Stimulated activated CD8-positive, alpha-beta memory T cell treated with anti-CD3 and anti-CD28 coated beads, Interleukin-4, amount 100 ng/mL, for 4 hours (primary cell): ENCODE measurements around the gene GOLGA1.
A peak's percentile ranks its signal among the peaks of the same experiment; 100 is the strongest.
"Not testable (repeated sequence)": the region's sequence is repeated elsewhere in the genome, so short reads cannot be mapped to it uniquely, and the experiment has no call there.

Source experiments
- DNase-seq, 2 donors: peaks; one replicate each; pipeline ENCODE4 v3.0.0-alpha.2; 2020; ENCODE audit warnings: low read depth in 2 of 2, low spot score in 1 of 2

Gene GOLGA1

DNA sequence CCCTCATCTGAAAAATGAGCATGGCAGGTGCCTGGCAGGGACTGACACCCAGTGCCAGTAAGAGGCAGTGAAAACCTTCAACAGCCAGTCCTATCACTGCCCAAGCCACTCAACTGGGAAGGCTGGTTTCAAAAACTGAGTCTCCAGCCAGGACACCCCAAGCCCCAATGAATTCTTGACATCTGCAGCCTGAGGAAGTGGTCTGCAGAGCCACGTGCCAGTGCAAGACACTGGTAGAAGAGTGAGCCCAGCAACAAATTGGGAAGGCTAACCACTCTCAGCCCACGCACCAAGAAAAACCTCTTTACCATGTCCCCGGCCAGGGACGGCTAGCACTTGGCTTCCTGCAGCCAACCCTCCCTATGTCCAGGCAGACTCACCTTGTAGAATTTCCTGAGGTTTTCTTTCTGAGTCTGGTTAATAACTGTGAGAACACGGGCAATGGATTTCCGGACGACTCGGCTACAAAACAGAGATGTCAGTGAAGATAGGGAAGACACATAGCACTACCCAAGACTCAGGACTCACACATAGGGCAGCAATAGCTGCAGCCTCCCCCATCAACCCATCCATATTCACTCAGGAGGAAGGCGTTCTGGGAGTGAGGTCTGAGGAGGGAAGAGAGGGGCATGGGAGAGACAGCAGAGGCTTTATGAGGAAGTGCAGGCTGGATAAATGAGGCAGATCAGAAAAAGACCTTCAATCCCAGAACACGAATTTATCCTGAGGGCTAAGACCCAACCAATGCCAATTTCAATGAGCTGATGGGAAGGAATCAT lies 80.9 kb downstream of the GOLGA1 start:
- no peak for DNase-seq

DNA sequence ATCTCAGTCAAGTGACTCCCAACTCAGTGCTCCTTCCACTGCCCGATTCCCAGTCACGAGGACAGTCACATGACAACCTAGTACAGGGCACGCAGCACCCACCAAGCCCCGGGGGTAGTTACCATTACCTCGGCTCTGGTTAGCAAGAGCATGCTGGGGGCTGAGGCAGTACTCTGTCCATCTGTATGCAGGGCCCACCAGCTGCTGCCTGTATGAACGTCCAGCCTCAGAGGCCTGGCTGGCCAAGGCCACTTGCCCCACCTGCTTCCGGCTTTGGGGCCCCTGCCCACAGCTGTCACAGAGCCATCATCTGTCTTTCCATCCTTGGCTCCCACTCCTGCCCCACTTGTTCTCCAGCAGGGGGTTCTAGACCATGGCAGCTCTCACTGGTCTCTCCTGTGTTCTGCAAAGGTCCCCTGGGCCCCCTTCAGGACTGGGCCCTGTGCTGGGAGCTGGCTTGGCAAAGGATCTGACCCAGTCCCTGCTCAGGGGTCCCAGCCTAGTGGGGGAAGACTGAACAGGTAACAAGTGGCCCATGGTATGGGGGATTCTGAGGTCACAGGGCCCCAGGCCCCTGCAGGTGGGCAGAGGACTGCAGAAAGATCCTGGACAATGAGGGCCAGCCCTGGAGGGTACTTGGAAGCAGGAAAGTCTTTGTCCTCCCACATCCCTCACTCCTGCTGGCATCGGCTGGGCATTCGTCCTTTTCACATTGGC lies 82.4 kb downstream of the GOLGA1 start:
- no peak for DNase-seq

DNA sequence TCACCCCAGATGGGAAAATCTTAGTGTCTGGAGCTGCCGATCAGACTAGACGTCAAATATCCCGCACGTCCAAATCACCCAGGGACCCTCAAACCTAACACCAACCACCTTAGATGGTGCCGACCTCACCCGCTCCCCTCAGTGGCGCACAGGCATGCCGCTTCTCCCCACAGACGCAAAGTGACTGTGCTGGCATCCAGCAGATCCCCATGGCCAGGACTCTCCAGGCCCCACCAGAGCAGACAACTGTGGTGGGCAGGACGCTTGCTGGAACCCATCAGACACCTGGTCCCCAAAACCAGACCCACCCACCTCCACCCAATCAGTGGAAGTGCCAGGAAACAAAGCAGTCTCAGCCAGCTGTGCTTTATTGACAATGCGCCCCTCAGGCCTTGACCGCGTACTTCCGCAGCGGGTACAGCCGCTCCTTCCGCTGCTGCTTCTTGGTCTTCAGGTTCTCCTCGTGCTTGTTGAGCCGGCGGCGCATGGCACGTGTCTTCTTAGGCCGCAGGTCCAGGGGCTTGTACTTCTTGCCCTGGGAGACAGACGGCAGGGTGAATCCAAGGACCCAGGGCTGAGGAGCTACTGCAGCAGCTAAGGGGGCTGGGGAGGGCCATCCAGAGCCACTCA lies 83.2 kb downstream of the GOLGA1 start:
- DNase-seq = no peak

DNA sequence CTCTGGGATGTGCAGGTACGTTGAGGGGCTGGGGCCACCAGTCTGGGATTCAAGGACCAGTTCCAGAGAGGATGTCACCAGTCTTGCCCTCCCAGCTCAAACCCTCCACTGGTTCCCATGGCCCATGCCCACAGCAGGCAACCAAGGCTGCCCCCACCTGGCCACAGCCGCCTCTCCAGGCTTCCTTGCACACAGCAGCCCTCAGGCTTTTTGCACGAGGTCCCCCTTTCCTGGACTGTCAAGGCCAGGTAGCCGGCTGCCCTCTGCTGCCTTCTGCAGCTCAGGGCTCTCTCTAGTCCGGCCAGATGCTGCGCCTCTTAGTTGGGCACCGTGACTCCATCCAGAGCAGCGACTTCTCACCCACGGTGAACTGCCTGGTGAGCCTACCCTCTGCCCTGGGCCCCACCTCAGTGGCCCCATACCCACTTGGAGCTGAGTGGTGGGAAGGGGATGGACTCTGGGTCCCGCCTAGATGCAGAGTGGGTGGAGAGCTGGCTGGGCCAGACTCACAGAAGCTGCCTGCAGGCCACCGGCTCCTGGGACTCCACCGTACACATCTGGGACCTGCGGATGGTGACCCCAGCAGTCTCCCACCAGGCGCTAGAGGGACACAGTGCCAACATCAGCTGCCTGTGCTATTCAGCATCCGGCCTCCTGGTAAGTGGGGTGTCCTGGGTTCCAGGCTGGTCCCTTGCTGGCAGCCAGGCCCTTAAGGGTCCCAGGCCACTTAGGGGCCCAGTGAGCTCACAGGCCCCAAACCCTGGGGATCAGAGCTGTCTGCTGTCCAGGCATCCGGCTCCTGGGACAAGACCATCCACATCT lies 84.7 kb downstream of the GOLGA1 start:
- no peak for DNase-seq

DNA sequence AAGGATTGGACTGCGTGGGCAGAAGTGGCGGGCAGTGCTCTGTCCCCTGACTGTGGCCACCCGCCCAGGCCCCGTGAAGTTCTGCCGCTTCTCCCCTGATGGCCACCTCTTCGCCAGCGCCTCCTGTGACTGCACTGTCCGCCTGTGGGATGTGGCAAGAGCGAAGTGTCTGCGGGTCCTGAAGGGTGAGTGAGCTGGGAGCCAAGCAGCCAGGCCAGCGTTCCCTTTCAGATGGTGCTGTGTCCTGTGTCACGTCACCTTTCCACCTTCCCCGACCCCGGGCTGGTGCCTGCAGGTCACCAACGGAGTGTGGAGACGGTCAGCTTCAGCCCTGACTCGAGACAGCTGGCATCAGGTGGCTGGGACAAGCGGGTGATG lies 85.3 kb downstream of the GOLGA1 start:
- DNase-seq = no peak

DNA sequence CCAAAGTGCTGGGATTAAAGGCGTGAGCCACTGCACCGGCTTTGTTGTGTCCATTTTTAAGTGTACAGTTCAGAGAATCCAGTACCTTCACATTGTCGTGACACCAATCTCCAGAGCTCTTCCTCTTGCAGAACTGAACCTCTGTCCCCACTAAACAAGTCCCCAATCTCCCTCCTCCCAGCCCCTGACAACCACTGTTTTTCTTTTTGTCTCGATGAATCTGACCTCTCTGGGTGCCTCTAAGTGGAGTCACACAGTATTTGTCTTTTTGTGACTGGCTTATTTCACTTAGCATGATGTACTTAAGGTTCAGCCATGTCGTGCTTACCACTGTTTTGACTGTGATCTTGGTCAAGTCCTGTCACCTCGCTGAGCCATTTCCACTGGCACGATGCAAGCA lies 86.1 kb downstream of the GOLGA1 start:
- DNase-seq = no peak

DNA sequence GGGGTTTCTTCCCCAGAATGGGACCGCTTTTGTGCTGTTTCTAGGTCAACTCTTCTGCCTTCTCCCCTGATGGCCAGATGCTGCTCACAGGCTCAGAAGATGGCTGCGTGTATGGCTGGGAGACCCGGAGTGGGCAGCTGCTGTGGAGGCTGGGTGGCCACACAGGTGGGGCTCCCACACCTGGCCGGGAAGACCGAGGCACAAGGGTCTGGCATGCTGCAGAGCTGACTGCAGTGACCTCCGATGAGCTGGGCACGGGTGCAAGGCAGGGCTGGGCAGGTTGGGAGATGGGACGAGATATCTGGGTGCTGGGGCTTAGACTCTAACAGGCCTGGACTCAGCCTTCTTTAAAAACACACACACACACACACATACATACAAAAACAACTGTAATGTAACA lies 86.7 kb downstream of the GOLGA1 start:
- DNase-seq = no peak

DNA sequence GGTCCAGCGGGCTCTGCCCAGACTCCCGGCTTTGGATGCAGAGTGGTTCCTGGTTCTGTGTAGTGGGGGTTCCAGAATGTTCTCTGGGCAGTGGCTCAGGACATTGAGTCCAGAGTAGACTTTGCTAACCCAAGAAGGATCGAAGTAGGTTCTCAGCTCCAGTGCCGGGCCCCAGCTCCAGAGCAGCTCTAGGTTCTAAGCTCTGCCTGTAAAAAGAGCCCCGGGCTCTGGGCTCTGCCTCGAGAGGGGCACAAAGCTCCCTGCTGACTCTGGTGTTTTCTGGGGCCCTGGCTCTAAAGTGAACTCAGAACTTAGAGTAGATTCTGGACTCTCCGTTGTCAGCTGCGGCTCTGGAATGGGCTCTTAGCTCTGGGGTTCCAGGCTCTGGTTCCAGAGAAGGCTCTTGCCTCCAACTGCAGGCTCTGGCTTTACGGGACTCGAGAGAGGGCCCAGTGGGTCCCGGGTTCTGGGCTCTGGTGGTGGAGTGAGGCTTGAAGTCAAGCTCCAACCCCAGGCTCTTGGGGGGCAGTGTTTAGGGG lies 87.2 kb downstream of the GOLGA1 start:
- DNase-seq = no peak

DNA sequence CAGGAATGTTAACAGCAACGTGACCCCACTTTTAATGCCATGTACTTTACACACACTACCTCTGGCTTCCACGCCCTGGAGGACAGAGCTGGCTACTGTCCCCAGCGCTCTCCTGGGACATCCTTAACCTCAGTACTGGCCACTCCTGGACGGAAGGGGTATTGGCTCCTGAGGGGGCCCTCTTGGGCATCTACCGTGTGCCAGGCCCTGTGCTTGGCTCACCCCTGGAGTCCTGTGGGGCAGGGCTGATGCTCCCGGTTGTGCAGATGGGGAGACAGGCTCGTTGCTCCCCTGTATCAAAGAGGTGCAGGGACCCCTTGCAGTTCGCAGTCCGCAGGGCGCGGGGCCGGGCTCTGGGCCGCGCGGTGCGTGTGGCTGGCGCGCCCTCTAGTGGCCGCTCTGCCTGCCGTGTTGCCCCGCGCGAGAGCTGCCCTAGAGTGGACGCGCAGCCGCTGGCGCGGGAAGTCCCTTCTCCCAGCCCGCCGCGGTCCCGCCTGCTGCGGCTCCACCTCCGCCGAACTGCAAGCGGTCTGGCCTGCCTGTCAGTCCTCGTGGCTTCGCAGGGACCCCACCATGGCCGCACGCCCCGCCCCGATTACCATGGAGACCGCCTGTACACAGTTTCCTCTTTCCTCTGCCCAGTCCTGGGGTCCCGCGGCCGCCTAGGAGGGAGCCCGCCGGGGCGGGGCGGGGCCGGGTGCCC lies 87.9 kb downstream of the GOLGA1 start, which contains the start of gene WDR38:
Gene WDR38, plus strand, starts transcription at position 632 of the 703 bp plus-strand sequence. CDS start 72 bp downstream, outside the sequence.
- DNase-seq = peak in 1 of 2 donors; percentile 64

DNA sequence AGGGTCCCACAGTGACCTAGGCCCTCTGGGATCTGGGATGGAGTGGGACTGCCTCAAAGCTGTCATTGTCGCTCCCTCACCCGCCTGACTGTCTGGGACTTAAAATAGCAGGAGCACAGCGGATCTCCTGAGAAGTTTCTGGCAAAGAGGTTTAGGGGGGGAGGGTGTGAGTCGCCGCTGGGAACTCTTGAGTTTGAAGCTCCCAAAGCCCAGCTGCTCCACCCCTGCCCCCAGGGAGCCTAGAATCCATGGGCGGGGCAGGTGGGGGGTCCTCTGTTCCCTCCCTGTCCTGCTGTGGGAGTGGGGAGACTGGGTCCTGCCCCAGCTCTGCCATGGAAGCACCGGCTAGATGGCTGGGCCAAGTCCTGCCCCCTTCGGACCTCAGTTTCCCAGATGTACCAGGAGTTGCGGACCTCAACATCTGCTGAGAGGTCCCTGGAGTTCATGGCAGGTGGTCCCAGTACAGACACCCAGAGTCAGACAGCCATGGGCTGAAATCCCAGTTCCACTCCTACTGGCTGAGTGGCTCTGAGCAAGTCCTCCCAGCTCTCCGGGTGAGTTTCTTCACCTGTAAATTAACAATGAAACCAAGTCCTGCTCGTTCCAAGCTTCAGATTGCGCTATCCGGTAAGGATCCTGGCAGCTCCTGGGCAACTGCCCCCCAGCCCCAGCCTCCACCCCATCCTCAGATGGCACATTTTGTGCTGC lies 88.6 kb downstream of the GOLGA1 start:
- no peak for DNase-seq

DNA sequence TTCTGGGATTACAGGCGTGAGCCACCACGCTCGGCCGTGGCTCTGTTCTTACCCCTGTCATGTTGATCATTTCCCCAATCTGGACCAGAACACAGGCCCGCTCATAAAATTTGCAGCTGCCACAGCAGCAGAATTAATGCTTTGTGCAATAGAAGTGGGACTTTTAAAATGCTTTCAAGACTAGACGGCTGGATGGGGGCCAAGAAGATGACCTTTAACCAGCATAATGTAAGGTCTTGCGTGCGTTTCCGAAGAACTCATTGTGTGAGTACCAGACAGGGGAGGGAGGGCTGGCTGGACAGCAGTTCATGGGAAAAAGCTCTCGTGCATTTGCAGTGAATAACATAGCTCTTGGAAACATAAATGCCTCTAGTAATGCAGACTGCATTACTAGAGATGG lies 91.1 kb downstream of the GOLGA1 start:
- DNase-seq = no peak

DNA sequence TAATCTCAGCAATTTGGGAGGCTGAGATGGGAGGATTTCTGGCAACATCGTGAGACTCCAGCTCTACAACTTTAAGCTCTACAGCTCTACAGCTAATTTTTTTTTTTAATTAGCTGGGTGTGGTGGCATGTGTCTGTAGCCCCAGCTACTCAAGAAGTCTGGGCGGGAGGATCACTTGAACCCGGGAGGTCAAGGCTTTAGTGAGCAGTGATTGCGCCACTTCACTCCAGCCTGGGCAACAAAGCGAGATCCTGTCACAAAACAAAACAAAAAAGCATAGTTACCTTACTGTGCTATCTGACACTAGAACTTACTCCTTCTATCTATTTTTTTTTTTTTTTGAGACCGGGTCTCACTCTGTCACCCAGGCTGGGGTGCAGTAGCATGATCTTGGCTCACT lies 93.9 kb downstream of the GOLGA1 start:
- no peak for DNase-seq

DNA sequence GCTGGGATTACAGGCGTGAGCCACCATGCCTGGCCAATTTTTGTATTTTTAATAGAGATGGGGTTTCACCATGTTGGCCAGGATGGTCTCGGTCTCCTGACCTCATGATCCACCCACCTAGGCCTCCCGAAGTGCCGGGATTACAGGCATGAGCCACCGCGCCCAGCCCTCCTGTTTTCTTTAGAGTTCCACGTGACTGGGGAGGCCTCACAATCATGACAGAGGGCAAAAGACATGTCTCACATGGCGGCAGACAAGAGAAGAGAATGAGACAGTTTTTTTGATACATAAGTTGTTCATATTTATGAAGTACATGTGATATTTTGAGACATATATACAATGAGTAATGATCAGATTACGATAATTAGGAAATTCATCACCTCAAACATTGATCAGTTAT lies 94.4 kb downstream of the GOLGA1 start:
- not testable (repeated sequence) for DNase-seq

DNA sequence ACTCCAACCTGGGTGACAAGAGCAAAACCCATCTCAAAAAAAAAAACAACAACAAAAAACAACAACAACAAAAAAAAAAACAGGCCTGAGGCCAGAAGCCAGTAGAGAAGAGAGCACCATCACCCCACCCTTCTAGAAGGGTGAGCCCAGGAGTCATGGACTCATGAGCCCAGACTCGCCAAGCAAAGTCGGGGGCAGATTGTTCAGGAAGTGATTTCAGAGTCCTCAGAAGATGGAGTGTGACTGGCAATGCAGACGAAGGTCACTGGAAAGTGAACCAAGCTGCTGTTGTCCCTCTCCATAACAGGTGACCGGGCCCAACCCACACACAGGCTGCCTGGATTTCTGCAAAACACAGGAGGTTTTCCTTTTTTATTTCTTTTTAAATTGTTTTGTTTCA lies 96.6 kb downstream of the GOLGA1 start:
- DNase-seq = no peak

DNA sequence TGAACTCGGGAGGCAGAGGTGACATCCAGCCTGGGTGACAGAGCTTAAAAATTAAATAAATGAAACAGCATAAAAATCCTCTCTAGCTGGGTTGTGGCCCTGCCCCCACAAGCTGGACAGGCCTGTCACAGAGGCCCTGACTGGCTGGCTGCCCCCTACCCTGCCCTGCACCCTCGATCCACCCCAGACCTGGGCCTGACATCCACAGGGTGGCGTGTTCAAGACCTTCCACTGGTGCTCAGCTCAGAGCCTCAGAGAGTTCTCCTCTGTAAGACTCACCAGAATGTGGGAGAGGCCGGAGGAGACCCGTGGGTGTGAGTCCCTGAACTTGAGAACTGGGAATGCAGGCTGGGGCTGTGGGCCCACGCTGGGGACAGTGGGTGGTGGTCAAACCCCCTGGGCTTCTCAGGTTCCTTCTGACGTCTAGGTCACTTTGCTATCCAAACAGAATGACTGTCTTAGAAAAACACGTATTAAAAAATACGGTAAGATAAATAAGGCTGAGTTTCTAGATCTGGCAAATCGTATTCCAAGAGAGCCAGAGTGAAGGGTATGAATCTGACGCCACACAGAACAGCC lies 97.3 kb downstream of the GOLGA1 start:
- DNase-seq = no peak

DNA sequence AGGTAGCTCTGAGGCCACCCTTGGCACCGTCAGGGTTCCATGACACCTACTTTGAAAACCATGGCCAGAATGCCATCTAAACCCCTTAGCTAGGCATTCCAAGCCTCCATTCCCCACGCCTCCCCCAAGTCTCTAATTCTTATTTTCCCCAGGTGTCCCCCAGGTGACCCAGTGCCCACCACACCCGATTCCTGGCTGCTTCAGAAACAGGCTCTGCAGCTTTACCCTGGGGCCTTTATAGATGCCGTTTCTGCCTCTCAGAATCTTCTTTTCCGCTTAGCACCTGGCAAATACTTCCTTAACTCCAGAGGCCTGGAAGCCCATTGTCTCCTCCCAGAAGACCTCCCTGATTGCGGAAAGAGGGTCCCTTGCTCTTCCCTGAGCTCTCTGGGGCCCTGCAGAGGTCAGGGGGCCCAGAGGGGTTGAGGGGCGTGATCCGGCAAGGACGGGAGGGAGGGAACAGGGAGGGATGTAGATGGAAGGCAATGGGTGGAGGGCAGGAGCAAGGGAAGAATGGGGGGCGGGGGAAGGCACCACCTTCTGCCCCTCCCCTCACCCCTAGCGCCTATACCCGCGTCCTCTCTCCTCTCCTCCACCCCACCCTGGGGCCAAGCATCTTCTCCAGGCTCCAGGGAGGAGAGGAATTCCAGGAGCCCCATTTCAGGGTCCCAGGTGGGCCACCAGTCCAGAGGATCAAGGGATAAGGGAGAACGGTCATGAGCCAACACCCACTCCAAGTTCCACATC lies 99.6 kb downstream of the GOLGA1 start:
- DNase-seq = no peak

DNA sequence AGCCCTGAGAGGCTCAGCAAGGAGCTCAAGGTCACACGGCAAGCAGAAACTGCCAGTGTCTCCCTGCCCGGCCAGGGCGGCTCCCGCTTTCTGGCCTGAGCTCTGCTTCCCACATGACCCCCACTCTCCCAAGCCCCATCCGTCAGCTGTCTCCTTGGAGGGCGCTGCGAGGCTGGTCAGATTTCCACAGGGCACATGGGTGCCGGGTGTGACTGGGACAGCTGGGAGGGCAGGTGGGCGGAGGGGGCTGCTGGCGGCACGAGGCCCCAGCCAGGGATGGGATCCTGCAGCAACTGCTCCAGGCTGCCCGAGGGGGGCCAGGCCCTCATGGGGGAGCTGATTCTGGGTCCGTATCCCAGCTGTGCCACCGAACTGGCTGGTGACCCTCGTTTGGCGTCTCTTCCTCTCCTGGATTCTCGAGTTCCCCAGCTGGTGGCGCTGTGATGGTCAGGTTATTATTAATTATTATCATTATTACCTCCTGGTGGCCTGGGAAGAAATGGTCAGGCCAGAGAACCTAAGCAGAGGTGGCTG lies 100.5 kb downstream of the GOLGA1 start:
- no peak for DNase-seq

DNA sequence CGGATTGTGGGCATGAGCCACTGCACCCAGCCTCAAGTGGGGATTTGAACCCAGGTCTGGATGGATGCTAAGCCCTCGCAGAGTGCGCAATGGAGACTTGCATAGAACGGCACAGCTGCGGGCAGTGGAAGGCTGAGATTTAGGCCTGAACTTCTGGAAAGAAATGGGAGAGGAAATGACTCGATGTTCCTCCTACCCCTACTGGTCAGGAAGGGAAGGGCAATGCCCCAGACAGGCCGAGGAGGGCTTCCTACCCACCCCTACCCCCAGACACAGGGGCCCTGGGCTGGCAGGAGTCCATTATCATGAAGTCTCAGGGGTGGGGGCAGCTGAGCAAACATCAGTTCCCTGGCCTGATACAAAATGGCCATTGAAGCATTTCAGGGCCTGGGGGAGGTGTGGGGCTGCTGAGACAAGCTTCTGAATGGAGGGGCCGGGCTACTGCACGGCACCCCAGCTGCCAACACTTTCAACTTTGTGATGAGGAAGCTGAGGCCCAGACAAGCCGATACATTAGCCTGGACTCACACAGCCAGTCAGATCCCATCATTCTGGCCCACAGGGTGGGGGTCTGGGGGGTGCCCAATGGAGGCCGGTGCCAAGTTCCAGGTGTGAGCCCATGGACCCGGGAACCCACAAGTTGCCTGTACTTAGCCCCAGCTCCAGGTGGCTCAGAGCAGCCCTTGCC lies 101.1 kb downstream of the GOLGA1 start:
- no peak for DNase-seq
